Upper lobe of left lung (tissue), 4 donors: ENCODE results near the gene STOX2.

Experiments
- POLR2AphosphoS5 ChIP-seq, 2 donors: sonication (generic); formaldehyde crosslinking; IDR thresholded peaks; one replicate each; pipeline ENCODE4 v1.5.1; 2017; ENCODE audit warnings: antibody characterized with exemption in 2 of 2
- TF ChIP-seq, protein P1 (sequence below), 6 experiments: fragments of 450-650 bp in 4 of 6; fragments of 200-600 bp in 2 of 6; sonication (generic) in 2 of 6; IDR thresholded peaks; one replicate each; pipeline ENCODE4 v1.5.1; 2016 to 2019; ENCODE audit warnings: antibody characterized with exemption in 6 of 6

DNA sequence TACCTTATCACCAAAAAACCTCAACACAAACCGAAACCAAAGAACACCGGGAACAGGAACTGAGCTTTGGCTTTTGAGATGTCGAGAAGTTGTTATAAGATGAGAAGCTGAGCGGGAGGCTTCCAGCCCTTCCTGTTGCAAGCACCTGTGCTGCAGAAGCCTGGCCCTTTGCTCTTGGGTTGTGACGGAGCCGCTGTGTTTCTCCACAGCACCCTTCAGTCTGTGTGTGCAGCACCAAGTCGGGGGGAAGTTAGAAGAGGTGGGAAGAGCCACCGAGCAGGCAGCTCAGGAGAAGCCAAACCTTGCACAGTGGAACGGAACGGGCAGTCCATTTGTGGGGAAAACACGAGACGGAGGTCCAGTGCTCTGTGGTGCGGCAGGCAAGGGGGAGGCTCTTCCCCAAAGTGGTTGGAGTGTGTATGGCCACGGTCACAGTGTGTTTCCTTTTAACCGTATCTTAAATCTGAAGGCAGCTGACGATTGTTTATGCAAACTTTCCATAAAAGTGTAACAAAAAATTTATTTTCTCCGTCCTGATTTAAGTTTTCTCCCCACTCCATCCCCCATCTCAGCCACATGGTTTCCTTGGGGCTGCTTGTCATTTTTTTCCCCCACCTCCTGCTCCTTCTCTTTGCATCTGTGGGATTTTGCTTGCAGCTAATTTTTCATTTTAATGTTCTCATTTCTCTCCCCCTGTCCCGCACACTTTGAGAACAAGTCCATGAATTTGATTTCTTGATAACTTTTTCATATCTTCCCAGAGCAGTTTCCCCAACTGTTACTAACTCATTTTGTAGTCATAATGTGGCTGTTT is 123.7 kb downstream of the STOX2 start:
- TF ChIP-seq, protein P1, sequence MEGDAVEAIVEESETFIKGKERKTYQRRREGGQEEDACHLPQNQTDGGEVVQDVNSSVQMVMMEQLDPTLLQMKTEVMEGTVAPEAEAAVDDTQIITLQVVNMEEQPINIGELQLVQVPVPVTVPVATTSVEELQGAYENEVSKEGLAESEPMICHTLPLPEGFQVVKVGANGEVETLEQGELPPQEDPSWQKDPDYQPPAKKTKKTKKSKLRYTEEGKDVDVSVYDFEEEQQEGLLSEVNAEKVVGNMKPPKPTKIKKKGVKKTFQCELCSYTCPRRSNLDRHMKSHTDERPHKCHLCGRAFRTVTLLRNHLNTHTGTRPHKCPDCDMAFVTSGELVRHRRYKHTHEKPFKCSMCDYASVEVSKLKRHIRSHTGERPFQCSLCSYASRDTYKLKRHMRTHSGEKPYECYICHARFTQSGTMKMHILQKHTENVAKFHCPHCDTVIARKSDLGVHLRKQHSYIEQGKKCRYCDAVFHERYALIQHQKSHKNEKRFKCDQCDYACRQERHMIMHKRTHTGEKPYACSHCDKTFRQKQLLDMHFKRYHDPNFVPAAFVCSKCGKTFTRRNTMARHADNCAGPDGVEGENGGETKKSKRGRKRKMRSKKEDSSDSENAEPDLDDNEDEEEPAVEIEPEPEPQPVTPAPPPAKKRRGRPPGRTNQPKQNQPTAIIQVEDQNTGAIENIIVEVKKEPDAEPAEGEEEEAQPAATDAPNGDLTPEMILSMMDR (IDR thresholded peaks at IDR 0.05), result no peak
- no peak for TF ChIP-seq POLR2AphosphoS5 (IDR thresholded peaks at IDR 0.05)
